ENCODE measurements around the gene SMYD3. TPM values are rescaled to one million over a fixed set of nuclear protein-coding genes. Genes with fewer than 3 reads are reported as not detected.

The SMYD3 gene
- total RNA-seq, 4 donors from 2014 or later, result 7.6 to 26.3 (median 13.4) TPM

GRCh38 chr1:245921417-245921816 lies 585.7 kb downstream of the SMYD3 start:
- ATAC-seq (ENCODE audit: low FRiP score) (no peak), DNase-seq (ENCODE audit: low spot score) (no peak)
- TF ChIP-seq, protein P1, sequence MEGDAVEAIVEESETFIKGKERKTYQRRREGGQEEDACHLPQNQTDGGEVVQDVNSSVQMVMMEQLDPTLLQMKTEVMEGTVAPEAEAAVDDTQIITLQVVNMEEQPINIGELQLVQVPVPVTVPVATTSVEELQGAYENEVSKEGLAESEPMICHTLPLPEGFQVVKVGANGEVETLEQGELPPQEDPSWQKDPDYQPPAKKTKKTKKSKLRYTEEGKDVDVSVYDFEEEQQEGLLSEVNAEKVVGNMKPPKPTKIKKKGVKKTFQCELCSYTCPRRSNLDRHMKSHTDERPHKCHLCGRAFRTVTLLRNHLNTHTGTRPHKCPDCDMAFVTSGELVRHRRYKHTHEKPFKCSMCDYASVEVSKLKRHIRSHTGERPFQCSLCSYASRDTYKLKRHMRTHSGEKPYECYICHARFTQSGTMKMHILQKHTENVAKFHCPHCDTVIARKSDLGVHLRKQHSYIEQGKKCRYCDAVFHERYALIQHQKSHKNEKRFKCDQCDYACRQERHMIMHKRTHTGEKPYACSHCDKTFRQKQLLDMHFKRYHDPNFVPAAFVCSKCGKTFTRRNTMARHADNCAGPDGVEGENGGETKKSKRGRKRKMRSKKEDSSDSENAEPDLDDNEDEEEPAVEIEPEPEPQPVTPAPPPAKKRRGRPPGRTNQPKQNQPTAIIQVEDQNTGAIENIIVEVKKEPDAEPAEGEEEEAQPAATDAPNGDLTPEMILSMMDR (IDR thresholded peaks at IDR 0.05), result no peak

DNA sequence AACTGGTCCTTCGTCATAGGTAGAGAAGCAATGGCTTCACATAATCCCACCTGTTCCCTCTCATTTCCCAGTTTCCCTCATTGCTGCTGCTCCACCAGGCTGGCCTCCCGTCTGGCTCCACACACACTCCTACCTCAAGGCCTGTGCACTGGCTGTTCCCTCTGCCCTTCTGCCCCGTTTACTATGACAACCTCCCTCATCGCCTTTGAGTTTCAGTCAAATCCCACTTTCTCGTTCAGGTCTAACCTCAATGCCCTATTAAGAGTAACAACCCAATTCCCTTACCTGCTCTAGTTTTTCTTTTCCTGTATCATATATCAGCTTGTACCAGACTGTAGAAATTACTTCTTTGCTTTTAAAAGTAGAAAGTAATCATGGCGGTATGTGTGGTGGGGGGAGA lies 589.7 kb downstream of the SMYD3 start:
- TF ChIP-seq, protein P1 (IDR thresholded peaks at IDR 0.05), result no peak
- DNase-seq (ENCODE audit: low spot score) (no peak), ATAC-seq (ENCODE audit: low FRiP score) (no peak)

DNA sequence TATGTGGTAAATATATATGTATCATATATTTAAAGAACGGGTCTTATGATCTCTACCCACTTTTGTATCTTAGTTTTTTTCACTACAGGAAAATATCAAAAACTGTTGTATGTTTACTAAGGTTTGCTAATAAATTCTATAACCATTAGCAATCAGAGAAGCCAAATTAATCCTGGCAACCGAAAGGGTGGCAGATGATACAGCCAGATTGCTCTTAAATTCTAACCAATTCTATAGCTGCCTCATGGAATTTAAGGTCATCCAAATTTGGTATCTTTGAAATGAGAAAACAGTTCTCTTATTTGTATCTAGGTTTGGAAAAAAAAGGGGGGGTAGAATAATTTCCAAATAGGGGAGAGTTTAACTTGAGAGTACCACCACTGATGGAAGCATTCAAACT lies 591.2 kb downstream of the SMYD3 start:
- ATAC-seq (ENCODE audit: low FRiP score) (no peak), DNase-seq (ENCODE audit: low spot score) (no peak)
- TF ChIP-seq, protein P1 (IDR thresholded peaks at IDR 0.05), result no peak

GRCh38 chr1:245915406-245915805 lies 591.7 kb downstream of the SMYD3 start:
- ATAC-seq (ENCODE audit: low FRiP score) (no peak), DNase-seq (ENCODE audit: low spot score) (no peak)
- TF ChIP-seq, protein P1 (IDR thresholded peaks at IDR 0.05), result no peak

- TF ChIP-seq, protein P1 (IDR thresholded peaks at IDR 0.05), result no peak
- no peak for DNase-seq (ENCODE audit: low spot score)
- ATAC-seq (ENCODE audit: low FRiP score), result no peak
Measured at GRCh38 chr1:245908543-245908942, 598.5 kb downstream of the SMYD3 start.

DNA sequence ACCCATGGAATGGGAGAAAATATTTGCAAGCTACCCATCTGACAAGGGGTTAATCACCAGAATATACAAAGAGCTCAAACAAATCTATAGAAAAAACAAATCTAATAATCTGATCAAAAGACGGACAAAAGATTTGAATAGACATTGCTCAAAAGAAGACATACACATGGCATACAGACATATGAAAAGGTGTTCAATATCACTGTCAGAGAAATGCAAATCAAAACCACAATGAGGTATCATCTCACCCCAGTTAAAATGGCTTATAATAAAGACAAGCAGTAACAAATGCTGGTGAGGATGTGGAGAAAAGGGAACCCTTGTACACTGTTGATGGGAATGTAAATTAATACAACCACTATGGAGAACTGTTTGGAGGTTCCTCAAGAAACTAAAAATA lies 600.9 kb downstream of the SMYD3 start:
- DNase-seq (ENCODE audit: low spot score) (no peak), ATAC-seq (ENCODE audit: low FRiP score) (no peak)
- TF ChIP-seq, protein P1 (IDR thresholded peaks at IDR 0.05), result no peak

- TF ChIP-seq, protein P1 (IDR thresholded peaks at IDR 0.05), result no peak
- no peak for DNase-seq (ENCODE audit: low spot score)
- ATAC-seq (ENCODE audit: low FRiP score), result no peak
Measured at GRCh38 chr1:245903851-245904250, 603.2 kb downstream of the SMYD3 start.

Data from omental fat pad (tissue), 4 donors.